IPS-18c (cell line): ENCODE data around the gene WDR49.

Source experiments
- H3K4me3 ChIP-seq: 2 replicates; pipeline ENCODE4 v1.7.0; 2013; ENCODE audit warnings: low read depth, mild to moderate bottlenecking, low read length, moderate library complexity; ENCODE audit not compliant: insufficient read depth
- H3K9me3 ChIP-seq: one replicate; pipeline ENCODE4 v1.6.1; 2013; ENCODE audit warnings: mild to moderate bottlenecking, low read length, moderate library complexity; ENCODE audit not compliant: control insufficient read depth, insufficient read depth

Gene WDR49

DNA sequence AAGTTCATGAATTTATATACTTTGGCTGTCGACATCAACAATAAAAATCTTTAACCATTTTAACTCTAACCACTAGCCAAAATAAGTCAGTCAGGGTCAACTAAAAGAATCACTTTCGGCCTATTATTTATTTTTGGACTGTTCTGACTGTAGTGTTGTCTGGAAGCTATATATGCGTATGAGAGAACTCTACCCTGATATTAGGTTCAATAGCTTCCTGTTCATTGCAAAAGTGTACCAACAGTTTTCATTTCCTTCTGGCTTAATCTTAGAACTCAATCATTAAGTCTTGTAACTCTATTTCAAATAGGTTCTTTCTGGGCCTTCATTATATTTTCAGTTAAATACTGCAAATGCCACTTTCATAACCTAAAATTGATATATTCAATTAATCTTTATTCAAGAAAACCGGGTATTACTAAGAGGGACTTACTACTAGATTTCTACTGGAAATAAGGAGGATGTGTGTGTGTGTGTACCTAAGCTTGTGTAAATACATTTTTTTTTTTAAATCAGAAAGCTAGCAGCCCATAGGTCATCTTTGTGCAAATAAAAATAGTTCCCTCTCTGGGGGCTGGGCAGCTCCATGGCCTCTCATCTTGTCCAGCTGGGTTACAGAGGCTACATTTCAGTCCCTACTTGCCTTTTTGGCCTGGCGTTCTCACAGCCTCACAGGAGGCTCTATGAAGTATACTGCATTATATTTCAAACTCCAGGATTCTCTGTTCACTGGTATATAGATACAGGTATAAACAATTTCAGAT lies 185.7 kb downstream of the WDR49 start:
- Histone ChIP-seq H3K4me3 (no peak overlapping the region), H3K9me3 (no peaks in the 10 kb centered on the region)

DNA sequence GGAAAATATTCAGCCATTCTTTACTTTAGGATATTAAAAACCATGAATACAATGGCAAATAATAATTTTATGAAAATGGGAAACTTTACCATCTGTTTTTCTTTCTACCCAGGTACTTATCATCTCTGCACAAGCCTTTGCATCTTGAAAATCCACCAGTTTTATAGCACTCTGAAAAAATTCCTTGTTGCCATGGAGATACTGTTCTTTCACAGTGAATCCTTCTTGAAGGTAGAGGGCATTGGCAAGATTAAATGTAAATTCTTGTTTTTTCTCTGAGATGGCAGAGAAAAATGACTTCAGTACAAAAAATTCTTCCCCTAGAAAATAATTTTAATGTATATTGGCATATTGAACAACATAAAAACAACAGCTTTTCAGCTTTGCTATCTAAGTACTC lies 186.8 kb downstream of the WDR49 start:
- no peaks in the 10 kb centered on the region for H3K9me3 ChIP-seq
- no peak overlapping the region for H3K4me3 ChIP-seq

DNA sequence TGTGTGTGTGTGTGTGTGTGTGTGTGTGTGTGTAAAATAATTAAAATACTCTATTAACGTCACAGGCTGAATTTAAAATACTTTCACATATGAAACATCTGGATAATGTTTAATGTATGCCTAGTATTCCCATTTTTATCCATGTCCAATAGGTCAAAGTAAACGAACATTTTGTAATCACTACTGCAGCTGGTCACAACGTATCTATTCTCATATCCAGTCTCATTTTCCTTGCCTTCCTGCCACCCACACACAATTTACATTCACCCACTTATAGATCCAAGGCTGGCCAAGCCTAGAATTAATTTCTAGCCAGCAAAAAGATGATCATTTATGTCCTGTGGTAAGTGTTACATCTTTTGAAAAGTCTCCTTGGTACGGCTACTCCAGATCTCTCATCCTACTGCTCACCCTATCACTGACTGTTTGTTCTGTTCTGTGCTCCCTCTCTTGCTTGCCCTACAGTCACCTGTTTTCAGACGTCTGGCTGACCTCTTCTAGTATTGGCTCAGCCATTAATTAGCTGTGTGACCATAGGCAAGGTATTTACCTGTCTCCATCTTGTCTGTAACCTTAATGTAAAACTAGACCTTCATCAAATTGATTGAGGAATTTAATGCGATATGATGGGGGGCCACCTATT lies 197.5 kb downstream of the WDR49 start:
- H3K9me3 ChIP-seq: no peaks in the 10 kb centered on the region
- no peak overlapping the region for H3K4me3 ChIP-seq

DNA sequence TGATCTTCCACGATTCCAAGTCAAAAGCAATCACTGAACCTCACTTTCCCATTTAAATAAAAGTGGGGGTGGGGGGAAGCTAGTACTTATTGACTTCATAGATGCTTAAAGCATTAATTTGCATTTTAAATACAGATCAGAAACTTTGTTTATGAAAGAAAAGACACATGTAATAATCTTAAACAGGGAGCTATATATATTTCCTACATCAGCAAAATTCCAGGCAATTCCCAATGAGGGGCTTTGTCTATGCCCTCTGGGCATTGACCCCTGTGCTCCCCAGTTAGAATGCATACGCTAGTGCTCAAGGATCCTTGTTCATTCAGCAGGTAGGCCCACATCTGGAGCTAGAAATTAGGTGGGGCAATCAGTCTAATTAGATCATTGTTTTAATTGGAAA lies 199.9 kb downstream of the WDR49 start:
- no peaks in the 10 kb centered on the region for H3K9me3 ChIP-seq
- H3K4me3 ChIP-seq: no peak overlapping the region

DNA sequence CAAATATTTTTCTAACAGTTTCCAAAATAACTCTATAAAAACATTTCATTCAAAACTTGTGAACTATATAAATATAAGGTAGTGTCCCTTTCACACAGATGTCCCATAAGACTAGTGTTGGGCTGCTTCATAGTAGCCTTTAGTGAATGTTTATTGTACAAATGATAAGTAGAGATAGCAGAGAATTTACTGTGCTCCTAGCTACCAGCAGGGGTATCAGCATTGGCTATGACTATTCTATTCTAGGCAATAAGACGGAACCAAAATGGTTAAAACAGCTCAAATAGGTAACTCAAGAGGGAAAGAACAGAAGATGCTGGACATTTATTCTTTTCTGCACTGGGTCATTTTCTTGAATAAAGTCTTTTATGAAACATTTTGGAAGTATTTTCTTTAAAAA lies 202.5 kb downstream of the WDR49 start:
- H3K4me3 ChIP-seq: no peak overlapping the region
- H3K9me3 ChIP-seq: no peaks in the 10 kb centered on the region

DNA sequence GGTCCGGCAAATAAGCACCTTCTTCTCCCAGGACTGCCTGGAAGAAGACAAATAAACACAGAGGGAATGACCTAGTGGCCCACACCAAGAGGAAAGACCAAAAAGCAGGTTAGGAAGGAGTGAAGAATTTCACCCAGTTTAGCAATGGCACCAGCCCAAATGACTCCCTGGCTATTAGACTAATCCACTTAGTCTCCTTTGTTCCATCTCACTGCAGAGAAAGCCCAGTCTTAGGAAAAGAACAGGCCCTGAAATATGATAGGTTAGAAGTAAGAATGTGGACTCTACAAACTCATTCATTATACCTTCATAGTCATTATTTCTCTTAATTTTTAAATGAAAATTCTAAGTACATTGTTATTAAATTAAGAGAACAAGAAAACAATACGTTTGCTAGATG lies 203.1 kb downstream of the WDR49 start:
- no peak overlapping the region for H3K4me3 ChIP-seq
- H3K9me3 ChIP-seq: no peaks in the 10 kb centered on the region

DNA sequence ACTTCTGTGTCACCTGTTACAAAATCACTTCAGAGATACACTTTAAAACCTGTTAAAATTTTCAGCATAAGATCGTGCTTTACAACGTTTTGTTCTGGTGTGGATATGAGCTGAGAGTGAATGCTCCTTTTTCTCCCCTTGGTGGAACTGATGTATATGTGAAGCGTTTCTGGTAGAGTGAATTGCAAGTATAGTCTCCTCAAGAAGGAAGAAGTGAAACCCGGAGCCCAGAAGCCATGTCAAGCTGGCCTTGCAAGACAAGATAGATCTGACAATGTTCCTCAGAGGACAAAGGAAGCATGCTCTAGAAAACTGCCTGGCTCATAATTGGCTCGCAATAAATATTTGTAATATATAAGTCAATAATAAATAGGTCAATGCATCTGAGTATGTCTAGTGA lies 203.5 kb downstream of the WDR49 start:
- H3K4me3 ChIP-seq: no peak overlapping the region
- H3K9me3 ChIP-seq: no peaks in the 10 kb centered on the region

DNA sequence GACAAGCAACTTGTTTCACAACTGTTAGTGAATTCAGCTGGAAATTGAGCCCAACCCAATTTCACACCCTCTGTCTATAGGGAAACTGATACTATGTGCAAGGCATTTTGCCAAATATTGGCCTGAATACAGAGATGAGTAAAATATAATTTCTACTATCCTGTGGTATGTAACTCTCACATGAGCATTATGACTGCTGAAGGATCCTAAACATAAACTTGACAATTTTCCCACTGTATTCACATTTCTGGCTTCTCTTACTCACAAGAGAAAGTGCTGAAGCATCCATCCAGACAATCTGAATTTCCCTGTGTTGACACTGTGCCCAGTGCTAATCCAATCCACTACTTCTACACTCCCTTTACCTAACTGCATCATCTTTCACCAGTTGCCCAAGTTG lies 208.3 kb downstream of the WDR49 start:
- no peaks in the 10 kb centered on the region for H3K9me3 ChIP-seq
- no peak overlapping the region for H3K4me3 ChIP-seq

DNA sequence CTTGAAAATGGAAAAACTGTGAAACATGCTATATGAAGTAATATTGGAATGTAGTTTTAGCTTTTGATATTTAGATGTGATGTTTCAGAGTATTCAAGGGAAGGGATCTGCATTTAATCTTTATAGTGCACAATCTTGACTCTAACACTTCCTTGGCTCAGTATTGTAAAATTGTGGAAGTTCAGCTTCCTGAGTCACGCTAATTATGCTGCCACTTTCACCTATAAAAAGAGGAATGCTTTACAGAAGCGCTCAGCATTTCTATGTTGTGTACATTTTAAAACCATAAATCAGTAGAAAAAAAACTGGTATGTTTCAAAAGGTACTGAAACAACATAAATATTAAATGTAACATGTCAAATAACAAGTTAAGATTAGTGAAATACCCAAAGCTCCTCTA lies 212.5 kb downstream of the WDR49 start:
- H3K9me3 ChIP-seq: peaks cover 2% of the 10 kb centered on the region
- H3K4me3 ChIP-seq: no peak overlapping the region

DNA sequence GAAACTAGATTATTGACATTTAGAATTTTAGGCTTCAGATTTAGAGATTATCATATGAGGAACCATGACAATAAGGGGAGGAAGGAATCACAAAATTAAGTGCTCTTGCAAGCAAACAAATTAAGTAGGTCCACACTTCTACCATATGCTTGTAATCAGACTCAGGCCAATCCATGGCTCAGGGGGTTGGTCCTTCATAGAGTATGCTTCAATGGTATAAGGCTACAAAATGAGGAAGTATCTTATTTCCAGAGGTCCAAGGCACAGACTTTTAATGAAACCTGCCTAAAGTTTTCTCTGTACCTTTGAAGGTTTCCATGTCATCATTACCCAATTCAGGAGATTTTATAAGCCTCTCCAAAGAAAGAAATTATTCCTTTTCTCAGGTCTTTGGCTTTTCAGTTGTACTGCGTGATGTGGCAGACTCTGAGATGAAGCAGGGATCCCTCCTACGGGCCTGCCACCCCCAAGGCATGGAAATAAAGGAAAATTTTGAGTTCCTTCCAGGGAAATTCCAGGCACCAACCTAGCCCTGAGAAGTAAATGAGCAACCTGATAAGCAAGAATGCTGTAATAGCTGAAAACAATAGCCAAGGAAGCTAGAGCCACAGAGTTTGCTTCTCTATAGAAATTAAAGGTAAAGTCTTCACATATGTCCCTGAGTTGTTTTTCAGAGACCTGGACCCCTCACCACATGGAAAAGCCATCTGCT lies 216.2 kb downstream of the WDR49 start:
- H3K4me3 ChIP-seq: no peak overlapping the region
- H3K9me3 ChIP-seq: peaks cover 2% of the 10 kb centered on the region
